ENCODE measurements around the gene PARVB.

DNA sequence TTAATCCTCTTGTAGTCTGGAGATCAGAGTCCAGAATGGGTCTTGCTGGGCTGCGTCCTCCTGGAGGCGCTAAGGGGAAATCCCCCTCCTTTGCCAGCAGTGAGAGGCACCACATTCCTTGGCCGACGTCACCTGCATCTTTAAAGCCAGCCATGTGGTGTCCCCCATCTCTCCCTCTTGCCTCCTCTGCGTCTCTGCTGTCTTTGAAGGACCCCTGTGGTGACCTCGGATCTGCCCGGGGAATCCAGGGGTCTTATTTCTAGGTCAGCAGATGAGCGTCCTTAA lies 27.2 kb upstream of the PARVB start:
- TF ChIP-seq, protein P1, sequence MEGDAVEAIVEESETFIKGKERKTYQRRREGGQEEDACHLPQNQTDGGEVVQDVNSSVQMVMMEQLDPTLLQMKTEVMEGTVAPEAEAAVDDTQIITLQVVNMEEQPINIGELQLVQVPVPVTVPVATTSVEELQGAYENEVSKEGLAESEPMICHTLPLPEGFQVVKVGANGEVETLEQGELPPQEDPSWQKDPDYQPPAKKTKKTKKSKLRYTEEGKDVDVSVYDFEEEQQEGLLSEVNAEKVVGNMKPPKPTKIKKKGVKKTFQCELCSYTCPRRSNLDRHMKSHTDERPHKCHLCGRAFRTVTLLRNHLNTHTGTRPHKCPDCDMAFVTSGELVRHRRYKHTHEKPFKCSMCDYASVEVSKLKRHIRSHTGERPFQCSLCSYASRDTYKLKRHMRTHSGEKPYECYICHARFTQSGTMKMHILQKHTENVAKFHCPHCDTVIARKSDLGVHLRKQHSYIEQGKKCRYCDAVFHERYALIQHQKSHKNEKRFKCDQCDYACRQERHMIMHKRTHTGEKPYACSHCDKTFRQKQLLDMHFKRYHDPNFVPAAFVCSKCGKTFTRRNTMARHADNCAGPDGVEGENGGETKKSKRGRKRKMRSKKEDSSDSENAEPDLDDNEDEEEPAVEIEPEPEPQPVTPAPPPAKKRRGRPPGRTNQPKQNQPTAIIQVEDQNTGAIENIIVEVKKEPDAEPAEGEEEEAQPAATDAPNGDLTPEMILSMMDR (IDR thresholded peaks at IDR 0.05), result no peak
- TF ChIP-seq POLR2A (IDR thresholded peaks at IDR 0.05), result no peak

Data from esophagus squamous epithelium (tissue), 4 donors.